Memory B cell (primary cell): Measurements from ENCODE around the gene MGAT5.

Experiments used
- ATAC-seq: fragments of 150-1000 bp; cut with Tn5 transposase; 2 replicates; pipeline ENCODE4 v1.10.0; 2021; ENCODE audit warnings: low read depth, mild to moderate bottlenecking, moderate library complexity
- DNase-seq, 2 donors: peaks; one replicate each; pipeline ENCODE4 v3.0.0; 2022; ENCODE audit warnings: low spot score in 2 of 2
- H3K27ac Mint-ChIP-seq: one replicate; pipeline ENCODE4 v1.8.0; 2022; ENCODE audit warnings: mild to moderate bottlenecking, moderate library complexity, mixed read lengths
- H3K27me3 Mint-ChIP-seq: one replicate; pipeline ENCODE4 v1.8.0; 2022; ENCODE audit warnings: mixed read lengths
- H3K36me3 Mint-ChIP-seq: one replicate; pipeline ENCODE4 v1.8.0; 2022; ENCODE audit warnings: mild to moderate bottlenecking, mixed read lengths
- H3K4me1 Mint-ChIP-seq: one replicate; pipeline ENCODE4 v1.8.0; 2022; ENCODE audit warnings: mixed read lengths
- H3K4me3 Mint-ChIP-seq: one replicate; pipeline ENCODE4 v1.8.0; 2022; ENCODE audit warnings: mild to moderate bottlenecking, moderate library complexity, mixed read lengths
- H3K9me3 Mint-ChIP-seq: one replicate; pipeline ENCODE4 v1.8.0; 2022; ENCODE audit warnings: mixed read lengths

MGAT5 gene

GRCh38 chr2:134338208-134338607 lies 84.3 kb downstream of the MGAT5 start:
- Mint-ChIP-seq H3K27ac (peak overlapping the region; percentile 19), H3K27me3 (no peaks in the 10 kb centered on the region), H3K9me3 (peaks cover 3% of the 10 kb centered on the region), H3K4me3 (no peak overlapping the region), H3K36me3 (peaks cover 40% of the 10 kb centered on the region), H3K4me1 (peaks cover 35% of the 10 kb centered on the region)
- ATAC-seq, result no peak
- DNase-seq, result no peak

GRCh38 chr2:134341476-134341875 lies 87.6 kb downstream of the MGAT5 start:
- Mint-ChIP-seq H3K9me3 (peaks cover 2% of the 10 kb centered on the region), H3K27me3 (no peaks in the 10 kb centered on the region), H3K27ac (peak overlapping the region; percentile 46), H3K4me3 (no peak overlapping the region), H3K4me1 (peaks cover 21% of the 10 kb centered on the region), H3K36me3 (peaks cover 51% of the 10 kb centered on the region)
- DNase-seq, result no peak
- no peak for ATAC-seq

GRCh38 chr2:134344954-134345697 lies 91.3 kb downstream of the MGAT5 start:
- no peak overlapping the region for H3K4me3 Mint-ChIP-seq
- H3K27me3 Mint-ChIP-seq, result no peaks in the 10 kb centered on the region

GRCh38 chr2:134346141-134346540 lies 92.3 kb downstream of the MGAT5 start:
- Mint-ChIP-seq H3K9me3 (no peaks in the 10 kb centered on the region), H3K27me3 (no peaks in the 10 kb centered on the region), H3K27ac (no peak overlapping the region), H3K4me3 (no peak overlapping the region), H3K4me1 (peaks cover 14% of the 10 kb centered on the region), H3K36me3 (peaks cover 37% of the 10 kb centered on the region)
- no peak for ATAC-seq
- DNase-seq, result no peak

More at GRCh38 chr2:134344954-134345697, 91.3 kb downstream of the MGAT5 start:
- no peak for ATAC-seq
- peaks cover 35% of the 10 kb centered on the region for H3K36me3 Mint-ChIP-seq
- no peak for DNase-seq
- no peaks in the 10 kb centered on the region for H3K9me3 Mint-ChIP-seq
- no peak overlapping the region for H3K27ac Mint-ChIP-seq
- peaks cover 16% of the 10 kb centered on the region for H3K4me1 Mint-ChIP-seq

GRCh38 chr2:134347756-134348155 lies 93.9 kb downstream of the MGAT5 start:
- Mint-ChIP-seq H3K27me3 (no peaks in the 10 kb centered on the region), H3K27ac (no peak overlapping the region), H3K4me3 (no peak overlapping the region), H3K4me1 (peaks cover 23% of the 10 kb centered on the region), H3K9me3 (no peaks in the 10 kb centered on the region), H3K36me3 (peaks cover 40% of the 10 kb centered on the region)
- DNase-seq (no peak), ATAC-seq (no peak)

GRCh38 chr2:134348239-134348638 lies 94.4 kb downstream of the MGAT5 start:
- peaks cover 39% of the 10 kb centered on the region for H3K36me3 Mint-ChIP-seq
- peak overlapping the region; percentile 41 for H3K27ac Mint-ChIP-seq

GRCh38 chr2:134348760-134349159 lies 94.9 kb downstream of the MGAT5 start:
- DNase-seq, result no peak
- peaks cover 21% of the 10 kb centered on the region for H3K4me1 Mint-ChIP-seq
- H3K27me3 Mint-ChIP-seq, result no peaks in the 10 kb centered on the region
- H3K9me3 Mint-ChIP-seq, result no peaks in the 10 kb centered on the region
- peaks cover 39% of the 10 kb centered on the region for H3K36me3 Mint-ChIP-seq
- H3K4me3 Mint-ChIP-seq, result no peak overlapping the region
- H3K27ac Mint-ChIP-seq, result peak overlapping the region; percentile 41
- no peak for ATAC-seq

More at GRCh38 chr2:134348239-134348638, 94.4 kb downstream of the MGAT5 start:
- Mint-ChIP-seq H3K27me3 (no peaks in the 10 kb centered on the region), H3K9me3 (no peaks in the 10 kb centered on the region), H3K4me1 (peaks cover 21% of the 10 kb centered on the region), H3K4me3 (no peak overlapping the region)
- ATAC-seq (no peak), DNase-seq (no peak)

GRCh38 chr2:134351016-134351415 lies 97.1 kb downstream of the MGAT5 start:
- Mint-ChIP-seq H3K4me3 (no peak overlapping the region), H3K9me3 (no peaks in the 10 kb centered on the region), H3K27me3 (no peaks in the 10 kb centered on the region), H3K4me1 (peaks cover 18% of the 10 kb centered on the region), H3K36me3 (peaks cover 39% of the 10 kb centered on the region), H3K27ac (peak overlapping the region; percentile 81)
- ATAC-seq (no peak), DNase-seq (no peak)

- no peak overlapping the region for H3K27ac Mint-ChIP-seq
- DNase-seq (no peak), ATAC-seq (no peak)
- no peak overlapping the region for H3K4me3 Mint-ChIP-seq
- H3K4me1 Mint-ChIP-seq, result peaks cover 17% of the 10 kb centered on the region
- peaks cover 41% of the 10 kb centered on the region for H3K36me3 Mint-ChIP-seq
- H3K27me3 Mint-ChIP-seq, result no peaks in the 10 kb centered on the region
- H3K9me3 Mint-ChIP-seq, result no peaks in the 10 kb centered on the region
These were observed 98.0 kb downstream of the MGAT5 start for GRCh38 chr2:134351899-134352298.

GRCh38 chr2:134352844-134353243 lies 99.0 kb downstream of the MGAT5 start:
- H3K9me3 Mint-ChIP-seq, result no peaks in the 10 kb centered on the region
- DNase-seq (no peak), ATAC-seq (no peak)
- peaks cover 41% of the 10 kb centered on the region for H3K36me3 Mint-ChIP-seq
- peaks cover 17% of the 10 kb centered on the region for H3K4me1 Mint-ChIP-seq
- peak overlapping the region; percentile 54 for H3K27ac Mint-ChIP-seq
- no peak overlapping the region for H3K4me3 Mint-ChIP-seq
- no peaks in the 10 kb centered on the region for H3K27me3 Mint-ChIP-seq

GRCh38 chr2:134354611-134355010 lies 100.7 kb downstream of the MGAT5 start:
- DNase-seq (no peak), ATAC-seq (no peak)
- Mint-ChIP-seq H3K36me3 (peaks cover 42% of the 10 kb centered on the region), H3K9me3 (no peaks in the 10 kb centered on the region), H3K4me1 (peaks cover 17% of the 10 kb centered on the region), H3K4me3 (no peak overlapping the region), H3K27ac (peak overlapping the region; percentile 47), H3K27me3 (no peaks in the 10 kb centered on the region)

- H3K36me3 Mint-ChIP-seq, result peaks cover 39% of the 10 kb centered on the region
- H3K27ac Mint-ChIP-seq, result no peak overlapping the region
- ATAC-seq, result no peak
These were observed 103.9 kb downstream of the MGAT5 start for GRCh38 chr2:134357814-134358213.

GRCh38 chr2:134359367-134360081 lies 105.7 kb downstream of the MGAT5 start:
- H3K36me3 Mint-ChIP-seq, result peaks cover 32% of the 10 kb centered on the region
- ATAC-seq, result no peak
- H3K9me3 Mint-ChIP-seq, result no peaks in the 10 kb centered on the region
- peak overlapping the region; percentile 72 for H3K27ac Mint-ChIP-seq
- no peak overlapping the region for H3K4me3 Mint-ChIP-seq
- no peaks in the 10 kb centered on the region for H3K27me3 Mint-ChIP-seq
- peaks cover 2% of the 10 kb centered on the region for H3K4me1 Mint-ChIP-seq
- DNase-seq, result no peak

More at GRCh38 chr2:134357814-134358213, 103.9 kb downstream of the MGAT5 start:
- DNase-seq, result no peak
- Mint-ChIP-seq H3K9me3 (no peaks in the 10 kb centered on the region), H3K4me3 (no peak overlapping the region), H3K4me1 (peaks cover 3% of the 10 kb centered on the region), H3K27me3 (no peaks in the 10 kb centered on the region)

GRCh38 chr2:134360745-134361487 lies 107.0 kb downstream of the MGAT5 start:
- no peaks in the 10 kb centered on the region for H3K9me3 Mint-ChIP-seq
- no peak for ATAC-seq
- no peak overlapping the region for H3K4me3 Mint-ChIP-seq
- peaks cover 2% of the 10 kb centered on the region for H3K4me1 Mint-ChIP-seq
- no peaks in the 10 kb centered on the region for H3K27me3 Mint-ChIP-seq
- no peak for DNase-seq
- H3K36me3 Mint-ChIP-seq, result peaks cover 24% of the 10 kb centered on the region
- peak overlapping the region; percentile 62 for H3K27ac Mint-ChIP-seq
